GM23338 (cell line): ENCODE measurements around the gene NOP9.

Experiments used
- CREB1 ChIP-seq: fragments of 250-450 bp; sonication (Bioruptor Pico); IDR thresholded peaks from 2 replicates; pipeline ENCODE4 v1.5.0; 2020; ENCODE audit warnings: low read depth, mild to moderate bottlenecking, moderate library complexity
- EZH2 ChIP-seq: fragments of 200-600 bp; sonication (generic); IDR thresholded peaks from one replicate; pipeline ENCODE4 v1.8.0; 2017; ENCODE audit warnings: antibody characterized with exemption, mild to moderate bottlenecking, low read depth; ENCODE audit not compliant: unreplicated experiment
- EZH2phosphoT487 ChIP-seq: fragments of 200-600 bp; sonication (generic); IDR thresholded peaks from one replicate; pipeline ENCODE4 v1.8.1; 2018; ENCODE audit warnings: antibody characterized with exemption; ENCODE audit not compliant: unreplicated experiment
- POLR2AphosphoS5 ChIP-seq: IDR thresholded peaks from 2 replicates; pipeline ENCODE4 v1.6.1; 2016; ENCODE audit warnings: antibody characterized with exemption, low read depth
- REST ChIP-seq: IDR thresholded peaks from one replicate; pipeline ENCODE4 v1.6.1; 2018; ENCODE audit warnings: antibody characterized with exemption; ENCODE audit not compliant: unreplicated experiment
- ZNF462 ChIP-seq: fragments of 250-450 bp; sonication (Bioruptor Pico); IDR thresholded peaks from 2 replicates; pipeline ENCODE4 v1.5.0; 2020; ENCODE audit warnings: mild to moderate bottlenecking, moderate library complexity
- TF ChIP-seq, protein P1 (sequence below), 2 experiments: fragments of 200-600 bp in 1 of 2; sonication (generic) in 1 of 2; conservative IDR thresholded peaks; 2 replicates each; pipeline versions ENCODE4 v1.5.1 to v1.6.1; 2016 to 2017; ENCODE audit warnings: antibody characterized with exemption in 2 of 2, low read depth in 2 of 2, mild to moderate bottlenecking in 2 of 2, moderate library complexity in 1 of 2

DNA sequence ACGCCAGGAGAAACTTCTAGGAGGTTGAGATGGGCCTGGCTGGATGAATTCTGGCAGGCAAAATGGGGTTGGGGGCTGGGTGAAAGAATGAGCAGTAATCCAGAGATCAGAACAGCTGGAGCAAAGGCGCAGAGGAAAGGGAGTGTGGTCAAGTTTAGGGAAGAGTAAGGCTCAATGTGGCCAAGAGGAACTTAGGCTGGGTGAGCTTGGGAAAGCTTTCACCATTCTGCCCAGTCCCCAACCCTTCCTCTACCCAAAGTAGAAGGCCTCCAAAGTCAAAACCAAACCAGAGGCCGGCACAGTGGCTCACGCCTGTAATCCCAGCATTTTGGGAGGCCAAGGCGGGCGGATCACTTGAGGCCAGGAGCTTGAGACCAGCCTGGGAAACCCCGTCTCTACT lies 18.0 kb upstream of the NOP9 start:
- TF ChIP-seq, protein P1, sequence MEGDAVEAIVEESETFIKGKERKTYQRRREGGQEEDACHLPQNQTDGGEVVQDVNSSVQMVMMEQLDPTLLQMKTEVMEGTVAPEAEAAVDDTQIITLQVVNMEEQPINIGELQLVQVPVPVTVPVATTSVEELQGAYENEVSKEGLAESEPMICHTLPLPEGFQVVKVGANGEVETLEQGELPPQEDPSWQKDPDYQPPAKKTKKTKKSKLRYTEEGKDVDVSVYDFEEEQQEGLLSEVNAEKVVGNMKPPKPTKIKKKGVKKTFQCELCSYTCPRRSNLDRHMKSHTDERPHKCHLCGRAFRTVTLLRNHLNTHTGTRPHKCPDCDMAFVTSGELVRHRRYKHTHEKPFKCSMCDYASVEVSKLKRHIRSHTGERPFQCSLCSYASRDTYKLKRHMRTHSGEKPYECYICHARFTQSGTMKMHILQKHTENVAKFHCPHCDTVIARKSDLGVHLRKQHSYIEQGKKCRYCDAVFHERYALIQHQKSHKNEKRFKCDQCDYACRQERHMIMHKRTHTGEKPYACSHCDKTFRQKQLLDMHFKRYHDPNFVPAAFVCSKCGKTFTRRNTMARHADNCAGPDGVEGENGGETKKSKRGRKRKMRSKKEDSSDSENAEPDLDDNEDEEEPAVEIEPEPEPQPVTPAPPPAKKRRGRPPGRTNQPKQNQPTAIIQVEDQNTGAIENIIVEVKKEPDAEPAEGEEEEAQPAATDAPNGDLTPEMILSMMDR (conservative IDR thresholded peaks at IDR 0.05; ENCODE audit: low read depth in 2 of 2): no peak
- TF ChIP-seq REST (no peak), EZH2phosphoT487 (no peak), CREB1 (CRISPR knock-in tag) (no peak), EZH2 (no peak), POLR2AphosphoS5 (no peak), ZNF462 (no peak)
